Smooth muscle cell (in vitro differentiated cells): Measurements from ENCODE around the gene RGS9. TPM values are rescaled to one million over a fixed set of nuclear protein-coding genes. Genes with fewer than 3 reads are reported as not detected.

Experiments
- DNase-seq: peaks from one replicate; lab custom pipeline; 2025; ENCODE audit not compliant: unreplicated experiment; lab: John Stamatoyannopoulos, UW
- H2AFZ ChIP-seq: fragments of 200-600 bp; sonication (generic); 2 replicates; pipeline ENCODE4 v1.6.0; 2016; ENCODE audit warnings: antibody characterized with exemption, low read depth, mild to moderate bottlenecking
- H3F3A ChIP-seq: fragments of 200-600 bp; sonication (generic); 2 replicates; pipeline ENCODE4 v1.6.0; 2017; ENCODE audit warnings: antibody characterized with exemption, low read depth
- H3K27ac ChIP-seq: fragments of 200-600 bp; sonication (generic); 2 replicates; pipeline ENCODE4 v1.5.1; 2016; ENCODE audit warnings: low read depth, mild to moderate bottlenecking
- H3K27me3 ChIP-seq: fragments of 200-600 bp; sonication (generic); 2 replicates; pipeline ENCODE4 v1.6.1; 2016; ENCODE audit warnings: low read depth, mild to moderate bottlenecking
- H3K36me3 ChIP-seq: fragments of 200-600 bp; sonication (generic); 2 replicates; pipeline ENCODE4 v1.5.1; 2016; ENCODE audit warnings: low read depth
- H3K4me1 ChIP-seq: fragments of 200-600 bp; sonication (generic); 2 replicates; pipeline ENCODE4 v1.5.1; 2016; ENCODE audit warnings: low read depth
- H3K4me2 ChIP-seq: fragments of 200-600 bp; sonication (generic); 2 replicates; pipeline ENCODE4 v1.6.0; 2016; ENCODE audit warnings: mild to moderate bottlenecking
- H3K4me3 ChIP-seq: fragments of 200-600 bp; sonication (generic); 2 replicates; pipeline ENCODE4 v1.5.1; 2016; ENCODE audit warnings: mild to moderate bottlenecking
- H3K79me2 ChIP-seq: fragments of 200-600 bp; sonication (generic); 2 replicates; pipeline ENCODE4 v1.6.0; 2016; ENCODE audit warnings: low read depth, mild to moderate bottlenecking
- H3K9ac ChIP-seq: fragments of 200-600 bp; sonication (generic); 2 replicates; pipeline ENCODE4 v1.6.0; 2016; ENCODE audit warnings: low read depth
- H3K9me3 ChIP-seq: fragments of 200-600 bp; sonication (generic); replicated peaks from 2 replicates; pipeline ENCODE4 v1.5.1; 2016; ENCODE audit warnings: low read depth
- H4K20me1 ChIP-seq: fragments of 200-600 bp; sonication (generic); 2 replicates; pipeline ENCODE4 v1.6.0; 2016; ENCODE audit warnings: low read depth
- WGBS: methylation state at CpG from one replicate; pipeline ENCODE4 v1.1.7; 2016; ENCODE audit warnings: low lambda C conversion rate; 5-methylcytosine and 5-hydroxymethylcytosine counted together
- polyA plus RNA-seq: library from polyadenylated mRNA; unstranded; fragments of >200 nt; fragmentation: Nextera tagmentation; extraction: Ambion mirVana; gene quantifications from 2 replicates; pipeline ENCODE4 v1.2.1, GENCODE V29; 2016
- total RNA-seq: library from RNA; depleted of rRNA; stranded (reverse); fragments of >200 nt; gene quantifications from 2 replicates; pipeline ENCODE4 v1.2.3, GENCODE V29; 2014
- TF ChIP-seq, protein P1 (sequence below): fragments of 200-600 bp; sonication (generic); IDR thresholded peaks from 2 replicates; pipeline ENCODE4 v1.5.1; 2017; ENCODE audit warnings: borderline replicate concordance, mild to moderate bottlenecking, antibody characterized with exemption; ENCODE audit not compliant: insufficient read depth, poor library complexity, severe bottlenecking

RGS9 gene
- total and polyA plus RNA-seq, 2 experiments from 2014 or later = 16.3 to 18.8 TPM

DNA sequence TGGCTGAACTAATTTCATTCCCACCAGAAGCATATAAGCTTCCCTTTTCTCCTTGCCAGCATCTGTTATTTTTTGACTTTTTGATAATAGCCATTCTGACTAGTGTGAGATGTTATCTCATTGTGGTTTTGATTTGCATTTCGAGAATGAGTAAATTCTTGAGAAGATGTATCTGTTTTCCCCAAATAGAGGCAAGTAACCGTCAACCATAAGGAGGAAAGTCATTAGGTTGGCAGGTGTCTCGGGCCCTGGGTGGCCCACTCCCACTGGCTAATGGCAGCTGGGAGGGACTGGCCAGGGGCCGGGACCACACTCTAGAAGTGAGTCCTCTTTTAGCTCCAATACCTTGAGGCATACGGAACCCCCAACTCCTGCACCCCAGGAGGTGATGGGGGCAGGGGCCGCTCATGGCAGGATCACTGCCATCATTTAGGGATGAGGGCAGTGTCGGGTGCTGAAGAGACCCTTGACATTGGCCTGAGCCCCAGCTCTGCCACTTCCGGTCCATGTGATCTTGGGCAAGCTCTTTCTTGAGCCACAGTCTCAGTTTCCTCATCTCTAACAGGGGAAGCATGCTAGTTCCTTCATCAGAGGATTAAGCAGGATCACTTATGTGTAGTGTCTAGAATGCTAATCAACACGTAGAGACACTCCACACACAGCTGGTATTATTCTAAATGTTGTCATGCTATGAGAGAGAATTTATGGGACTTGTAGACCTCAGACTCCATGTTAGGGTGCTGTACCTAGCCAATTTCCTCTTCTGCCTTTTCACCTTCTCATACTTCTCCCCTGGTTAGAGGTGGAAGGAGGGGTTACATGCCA is 44.3 kb downstream of the RGS9 start:
- TF ChIP-seq, protein P1, sequence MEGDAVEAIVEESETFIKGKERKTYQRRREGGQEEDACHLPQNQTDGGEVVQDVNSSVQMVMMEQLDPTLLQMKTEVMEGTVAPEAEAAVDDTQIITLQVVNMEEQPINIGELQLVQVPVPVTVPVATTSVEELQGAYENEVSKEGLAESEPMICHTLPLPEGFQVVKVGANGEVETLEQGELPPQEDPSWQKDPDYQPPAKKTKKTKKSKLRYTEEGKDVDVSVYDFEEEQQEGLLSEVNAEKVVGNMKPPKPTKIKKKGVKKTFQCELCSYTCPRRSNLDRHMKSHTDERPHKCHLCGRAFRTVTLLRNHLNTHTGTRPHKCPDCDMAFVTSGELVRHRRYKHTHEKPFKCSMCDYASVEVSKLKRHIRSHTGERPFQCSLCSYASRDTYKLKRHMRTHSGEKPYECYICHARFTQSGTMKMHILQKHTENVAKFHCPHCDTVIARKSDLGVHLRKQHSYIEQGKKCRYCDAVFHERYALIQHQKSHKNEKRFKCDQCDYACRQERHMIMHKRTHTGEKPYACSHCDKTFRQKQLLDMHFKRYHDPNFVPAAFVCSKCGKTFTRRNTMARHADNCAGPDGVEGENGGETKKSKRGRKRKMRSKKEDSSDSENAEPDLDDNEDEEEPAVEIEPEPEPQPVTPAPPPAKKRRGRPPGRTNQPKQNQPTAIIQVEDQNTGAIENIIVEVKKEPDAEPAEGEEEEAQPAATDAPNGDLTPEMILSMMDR = no peak
- Histone ChIP-seq H3K4me2 (no peak overlapping the region), H3K4me1 (peaks cover 15% of the 10 kb centered on the region), H3K27ac (no peak overlapping the region), H4K20me1 (no peaks in the 10 kb centered on the region), H3K9me3 (no peaks in the 10 kb centered on the region), H2AFZ (no peak overlapping the region), H3K4me3 (no peak overlapping the region), H3K36me3 (no peaks in the 10 kb centered on the region), H3K79me2 (no peaks in the 10 kb centered on the region), H3K9ac (no peak overlapping the region), H3F3A (peaks cover 4% of the 10 kb centered on the region), H3K27me3 (no peaks in the 10 kb centered on the region)
- 89% methylated on average over 9 of the region's 9 CpGs for WGBS
- DNase-seq = no peak

DNA sequence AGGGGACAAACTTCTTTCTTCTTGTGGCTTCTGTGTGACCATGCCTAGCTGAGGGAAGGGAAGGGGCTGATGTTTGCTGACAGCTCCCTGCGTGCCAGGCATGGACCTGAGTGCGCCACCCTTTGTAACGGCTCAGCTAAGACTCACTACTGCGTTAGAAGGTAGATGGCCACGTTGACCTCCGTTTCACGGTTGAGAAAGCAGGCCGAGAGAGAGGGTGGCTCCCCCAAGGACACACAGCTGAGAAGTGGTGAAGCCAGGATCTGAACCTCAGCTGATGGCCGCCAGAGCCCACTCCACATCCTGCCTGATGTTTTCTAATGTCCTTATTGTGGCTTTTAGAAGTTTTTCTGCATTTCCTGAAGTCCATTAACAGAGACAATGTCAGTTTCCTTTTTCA is 45.1 kb downstream of the RGS9 start:
- Histone ChIP-seq H3K79me2 (no peaks in the 10 kb centered on the region), H4K20me1 (no peaks in the 10 kb centered on the region), H3F3A (peaks cover 4% of the 10 kb centered on the region), H3K4me3 (no peak overlapping the region), H3K4me2 (no peak overlapping the region), H3K4me1 (peaks cover 15% of the 10 kb centered on the region), H3K27ac (no peak overlapping the region), H3K9ac (no peak overlapping the region), H3K27me3 (no peaks in the 10 kb centered on the region), H3K9me3 (no peaks in the 10 kb centered on the region), H2AFZ (no peak overlapping the region), H3K36me3 (no peaks in the 10 kb centered on the region)
- TF ChIP-seq, protein P1 = no peak
- no peak for DNase-seq
- WGBS = 94% methylated on average over 9 of the region's 9 CpGs

DNA sequence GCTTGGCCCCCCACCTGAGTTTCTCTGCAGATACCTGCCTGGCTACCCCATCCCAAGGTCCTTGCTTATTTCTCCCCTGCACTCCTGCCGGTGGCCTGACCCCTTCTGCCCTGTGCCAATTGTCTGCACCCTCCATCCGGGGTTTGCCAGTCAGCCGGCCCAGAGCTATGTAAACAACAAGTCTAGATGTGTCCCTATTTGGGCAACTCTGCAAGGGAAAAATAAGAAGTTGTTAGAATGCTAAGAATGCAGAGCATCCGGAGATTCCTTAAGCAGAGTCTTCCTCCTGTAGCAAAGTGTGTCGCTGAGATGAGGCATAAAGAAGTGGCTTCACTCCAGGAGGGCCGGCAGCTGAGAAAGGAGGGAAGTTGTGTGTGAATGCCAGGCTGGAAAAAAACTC is 46.6 kb downstream of the RGS9 start:
- Histone ChIP-seq H3K4me2 (peak overlapping the region; percentile 27), H3K4me1 (peaks cover 15% of the 10 kb centered on the region), H3F3A (peaks cover 4% of the 10 kb centered on the region), H3K9ac (no peak overlapping the region), H3K36me3 (no peaks in the 10 kb centered on the region), H3K4me3 (no peak overlapping the region), H3K27ac (no peak overlapping the region), H2AFZ (peak overlapping the region; percentile 36), H4K20me1 (no peaks in the 10 kb centered on the region), H3K27me3 (no peaks in the 10 kb centered on the region), H3K79me2 (no peaks in the 10 kb centered on the region), H3K9me3 (no peaks in the 10 kb centered on the region)
- WGBS = 9% methylated on average over 6 of the region's 6 CpGs
- no peak for DNase-seq
- TF ChIP-seq, protein P1 = no peak
